Endothelial cell of umbilical vein (primary cell): ENCODE data around the gene INHA. TPM values are rescaled to one million over a fixed set of nuclear protein-coding genes. Genes with fewer than 3 reads are reported as not detected.

Source experiments
- BruUV-seq: library from RNA; stranded (reverse); fragments of 400-500 nt; replicated peaks from 2 replicates; lab custom pipeline; 2021; lab: Mats Ljungman, UMichigan
- CTCF ChIA-PET: fragments of 300-600, 350-600 bp; sonication (Branson Sonifier 250); formaldehyde crosslinking; loops from one replicate; lab custom pipeline; 2021; ENCODE audit warnings: antibody characterized with exemption, inconsistent platforms; lab: Charles Lee
- POLR2A ChIA-PET: fragments of 300-600, 350-600 bp; sonication (Branson Sonifier 250); formaldehyde crosslinking; loops from one replicate; lab custom pipeline; 2021; ENCODE audit warnings: antibody characterized with exemption, inconsistent platforms; lab: Charles Lee
- DNase-seq: peaks from one replicate; pipeline ENCODE4 v3.0.0-alpha.2; 2011; ENCODE audit warnings: low read depth, low spot score
- FAIRE-seq: peaks from 2 replicates; lab custom pipeline; 2011; peaks lifted over from hg19 to GRCh38; lab: Jason Lieb, UNC
- H2AFZ ChIP-seq: 2 replicates; pipeline ENCODE4 v1.6.0; 2012; ENCODE audit warnings: low read depth, low read length, control low read depth, inconsistent platforms
- H3K27ac ChIP-seq: 2 replicates; pipeline ENCODE4 v1.5.1; 2011; ENCODE audit warnings: low read depth, mild to moderate bottlenecking, control low read depth, low read length, moderate library complexity; ENCODE audit not compliant: insufficient read depth
- H3K27me3 ChIP-seq, 2 experiments: 2 replicates each; pipeline versions ENCODE4 v1.6.0 to v1.6.1; 2011; ENCODE audit warnings: low read length in 2 of 2, mixed read lengths in 1 of 2; ENCODE audit not compliant: control insufficient read depth in 2 of 2, insufficient read depth in 2 of 2
- H3K36me3 ChIP-seq, 2 experiments: 2 replicates in 1 of 2; 3 replicates in 1 of 2; pipeline ENCODE4 v1.5.1; 2011; ENCODE audit warnings: low read length in 2 of 2, mild to moderate bottlenecking in 1 of 2, moderate library complexity in 1 of 2; ENCODE audit not compliant: control insufficient read depth in 2 of 2, insufficient read depth in 2 of 2; ENCODE audit errors: extremely low read depth in 1 of 2
- H3K4me1 ChIP-seq: 3 replicates; pipeline ENCODE4 v1.5.1; 2011; ENCODE audit warnings: mild to moderate bottlenecking, low read length; ENCODE audit not compliant: control insufficient read depth, insufficient read depth; ENCODE audit errors: extremely low read depth
- H3K4me2 ChIP-seq: 2 replicates; pipeline ENCODE4 v1.6.1; 2011; ENCODE audit warnings: low read length, control low read depth, mixed read lengths; ENCODE audit not compliant: insufficient read depth
- H3K4me3 ChIP-seq, 3 experiments: fragments of 200-600 bp in 1 of 3; sonication (generic), shearing (Covaris generic) in 1 of 3; replicated peaks in 1 of 3; 2 replicates each; pipeline ENCODE4 v1.5.1; 2011 to 2016; ENCODE audit warnings: control low read depth in 3 of 3, low read length in 3 of 3, mild to moderate bottlenecking in 2 of 3, inconsistent platforms in 1 of 3, low read depth in 1 of 3, moderate library complexity in 1 of 3; ENCODE audit not compliant: insufficient read depth in 1 of 3
- H3K79me2 ChIP-seq: 2 replicates; pipeline ENCODE4 v1.6.0; 2012; ENCODE audit warnings: low read length, inconsistent platforms; ENCODE audit not compliant: control insufficient read depth, insufficient read depth
- H3K9ac ChIP-seq: replicated peaks from 2 replicates; pipeline ENCODE3; 2011; ENCODE audit warnings: low read length, control low read depth; ENCODE audit not compliant: insufficient read depth; ENCODE audit errors: extremely low read depth
- H3K9me1 ChIP-seq: replicated peaks from 3 replicates; pipeline ENCODE4 v1.6.0; 2011; ENCODE audit warnings: mild to moderate bottlenecking, low read length; ENCODE audit not compliant: control insufficient read depth, insufficient read depth; ENCODE audit errors: extremely low read depth
- H3K9me3 ChIP-seq: replicated peaks from 2 replicates; pipeline ENCODE4 v1.5.1; 2012; ENCODE audit warnings: low read length, inconsistent platforms; ENCODE audit not compliant: control insufficient read depth, insufficient read depth
- H4K20me1 ChIP-seq: replicated peaks from 2 replicates; pipeline ENCODE3; 2011; ENCODE audit warnings: mild to moderate bottlenecking, low read length; ENCODE audit not compliant: control insufficient read depth, insufficient read depth; ENCODE audit errors: extremely low read depth
- EZH2 ChIP-seq: IDR thresholded peaks from 2 replicates; pipeline ENCODE4 v1.6.1; 2012; ENCODE audit warnings: borderline replicate concordance, low read depth, mild to moderate bottlenecking, moderate library complexity, low read length, inconsistent platforms; ENCODE audit not compliant: severe bottlenecking
- FOS ChIP-seq: IDR thresholded peaks from 2 replicates; pipeline ENCODE4 v1.6.1; 2011; ENCODE audit warnings: mild to moderate bottlenecking, low read length, moderate library complexity, borderline replicate concordance; ENCODE audit not compliant: insufficient read depth
- GATA2 ChIP-seq: IDR thresholded peaks from 2 replicates; pipeline ENCODE4 v1.7.0; 2011; ENCODE audit warnings: low read depth, mild to moderate bottlenecking, moderate library complexity, mixed read lengths, low read length; ENCODE audit not compliant: insufficient read length, insufficient read depth
- JUN ChIP-seq: IDR thresholded peaks from 2 replicates; pipeline ENCODE4 v1.6.1; 2011; ENCODE audit warnings: borderline replicate concordance, low read depth; ENCODE audit not compliant: insufficient read length, insufficient read depth
- MYC ChIP-seq: IDR thresholded peaks from one replicate; pipeline ENCODE4 v1.6.1; 2011; ENCODE audit warnings: mild to moderate bottlenecking, low read depth, low read length
- POLR2A ChIP-seq: IDR thresholded peaks from 2 replicates; pipeline ENCODE4 v1.6.1; 2012; ENCODE audit warnings: low read depth, mild to moderate bottlenecking, control low read depth, low read length
- POLR2AphosphoS5 ChIP-seq: IDR thresholded peaks from 2 replicates; pipeline ENCODE4 v1.6.1; 2012; ENCODE audit warnings: low read depth, mild to moderate bottlenecking, control low read depth, low read length, moderate library complexity; ENCODE audit not compliant: insufficient read depth
- dilution Hi-C: fragments of 300-500 bp; cut with MboI; formaldehyde crosslinking; loops from one replicate; pipeline ENCODE4 v1.15.0; 2019; ENCODE audit warnings: low sequenced_read_pairs; ENCODE audit not compliant: extremely low pct_ligation_motif_present
- intact Hi-C: fragments of 100-400 bp; cut with micrococcal nuclease; formaldehyde crosslinking; loops from one replicate; pipeline ENCODE4 v1.10.0; 2022
- polyA plus RNA-seq, 4 experiments: library from polyadenylated mRNA; depleted of rRNA in 3 of 4; stranded (reverse) in 3 of 4; unstranded in 1 of 4; fragments of >200 nt; gene quantifications; 2 replicates each; pipeline versions ENCODE4 v1.2.1 to v1.2.3, GENCODE V29; 2011 to 2012; ENCODE audit warnings: missing spikeins in 1 of 4
- total RNA-seq: library from RNA; stranded (reverse); gene quantifications from 2 replicates; pipeline ENCODE4 v1.2.3, GENCODE V29; 2021
- TF ChIP-seq, protein P1 (sequence below): IDR thresholded peaks from 2 replicates; pipeline ENCODE4 v1.6.1; 2011; ENCODE audit not compliant: insufficient read depth, insufficient read length
- TF ChIP-seq, protein P2 (sequence below), 2 donors: IDR thresholded peaks; 1 replicate in 1 of 2; 2 replicates in 1 of 2; pipeline ENCODE4 v1.5.1; 2011; ENCODE audit warnings: low read length in 2 of 2, mild to moderate bottlenecking in 2 of 2, moderate library complexity in 2 of 2, control low read depth in 1 of 2, inconsistent platforms in 1 of 2, low read depth in 1 of 2; ENCODE audit not compliant: insufficient read depth in 1 of 2; ENCODE audit errors: extremely low read depth in 1 of 2

The INHA gene
- total and polyA plus RNA-seq, 2 donors (not counting 3 experiments of a cell fraction or from before 2014, with no cell fraction given) = 0.06 TPM; not detected in 1

DNA sequence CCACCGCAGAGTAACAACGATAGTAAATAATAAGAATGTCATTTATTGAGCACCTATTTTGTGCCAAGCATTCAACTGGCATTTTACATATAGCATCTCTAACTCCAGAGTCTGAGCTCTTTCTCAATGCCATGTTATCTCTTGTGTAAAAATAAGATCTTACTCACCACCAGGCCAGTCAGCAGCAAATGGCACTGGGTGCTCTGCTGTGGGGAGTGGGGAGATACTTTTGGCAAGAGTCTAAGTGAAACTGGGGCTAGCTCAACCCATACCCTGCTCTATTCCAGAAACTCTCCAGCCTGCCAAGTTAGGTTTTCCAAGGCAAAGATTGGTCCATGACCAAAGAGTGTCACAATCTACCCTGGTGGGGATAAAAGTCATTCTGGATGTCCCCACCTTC, 50.4 kb downstream of the INHA start:
- no peaks in the 10 kb centered on the region for H3K79me2 ChIP-seq
- FAIRE-seq = no peak
- dilution Hi-C loops = no loop called here
- H3K4me2 ChIP-seq = no peak overlapping the region
- H3K4me1 ChIP-seq = no peaks in the 10 kb centered on the region
- H4K20me1 ChIP-seq = no peaks in the 10 kb centered on the region
- H3K9me1 ChIP-seq = no peaks in the 10 kb centered on the region
- ChIA-PET CTCF (interaction anchor here (0.9 kb wide), 1 partner anchor 20 kb away, joined by 3 read pairs; no protein-coding TSS in a partner anchor), POLR2A (no interaction called here)
- no peak overlapping the region for H3K4me3 ChIP-seq
- no peak overlapping the region for H3K9ac ChIP-seq
- H3K36me3 ChIP-seq = no peaks in the 10 kb centered on the region
- no peak for TF ChIP-seq GATA2
- no peak for TF ChIP-seq MYC
- TF ChIP-seq, protein P1, sequence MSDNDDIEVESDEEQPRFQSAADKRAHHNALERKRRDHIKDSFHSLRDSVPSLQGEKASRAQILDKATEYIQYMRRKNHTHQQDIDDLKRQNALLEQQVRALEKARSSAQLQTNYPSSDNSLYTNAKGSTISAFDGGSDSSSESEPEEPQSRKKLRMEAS = no peak
- no peak for TF ChIP-seq EZH2
- no peak for TF ChIP-seq POLR2AphosphoS5
- TF ChIP-seq, protein P2, sequence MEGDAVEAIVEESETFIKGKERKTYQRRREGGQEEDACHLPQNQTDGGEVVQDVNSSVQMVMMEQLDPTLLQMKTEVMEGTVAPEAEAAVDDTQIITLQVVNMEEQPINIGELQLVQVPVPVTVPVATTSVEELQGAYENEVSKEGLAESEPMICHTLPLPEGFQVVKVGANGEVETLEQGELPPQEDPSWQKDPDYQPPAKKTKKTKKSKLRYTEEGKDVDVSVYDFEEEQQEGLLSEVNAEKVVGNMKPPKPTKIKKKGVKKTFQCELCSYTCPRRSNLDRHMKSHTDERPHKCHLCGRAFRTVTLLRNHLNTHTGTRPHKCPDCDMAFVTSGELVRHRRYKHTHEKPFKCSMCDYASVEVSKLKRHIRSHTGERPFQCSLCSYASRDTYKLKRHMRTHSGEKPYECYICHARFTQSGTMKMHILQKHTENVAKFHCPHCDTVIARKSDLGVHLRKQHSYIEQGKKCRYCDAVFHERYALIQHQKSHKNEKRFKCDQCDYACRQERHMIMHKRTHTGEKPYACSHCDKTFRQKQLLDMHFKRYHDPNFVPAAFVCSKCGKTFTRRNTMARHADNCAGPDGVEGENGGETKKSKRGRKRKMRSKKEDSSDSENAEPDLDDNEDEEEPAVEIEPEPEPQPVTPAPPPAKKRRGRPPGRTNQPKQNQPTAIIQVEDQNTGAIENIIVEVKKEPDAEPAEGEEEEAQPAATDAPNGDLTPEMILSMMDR (IDR thresholded peaks at IDR 0.05; ENCODE audit: extremely low read depth in 1 of 2, insufficient read depth in 1 of 2, low read depth in 1 of 2, low read length in 2 of 2) = no peak
- TF ChIP-seq FOS = no peak
- no peak for TF ChIP-seq JUN
- TF ChIP-seq POLR2A = no peak
- H3K27me3 ChIP-seq = peaks cover 12 to 14% of the 10 kb centered on the region in 2 experiments
- DNase-seq = no peak
- H3K9me3 ChIP-seq = no peaks in the 10 kb centered on the region
- BruUV-seq = no TSS peak
- intact Hi-C loops = no loop called here
- no peak overlapping the region for H2AFZ ChIP-seq
- no peak overlapping the region for H3K27ac ChIP-seq
